Parathyroid adenoma (tissue), 2 donors: ENCODE data around the gene NEK7.

ENCODE experiments used
- H2AFZ ChIP-seq: fragments of 300-600 bp; sonication (generic); one replicate; pipeline ENCODE4 v1.7.0; 2017; ENCODE audit warnings: antibody characterized with exemption, mild to moderate bottlenecking
- H3K27ac ChIP-seq: fragments of 300-600 bp; sonication (generic); one replicate; pipeline ENCODE4 v1.7.0; 2017
- H3K27me3 ChIP-seq: fragments of 300-600 bp; sonication (generic); one replicate; pipeline ENCODE4 v1.7.0; 2017; ENCODE audit warnings: low read length; ENCODE audit not compliant: control insufficient read depth, insufficient read depth
- H3K36me3 ChIP-seq: fragments of 300-600 bp; sonication (generic); one replicate; pipeline ENCODE4 v1.7.0; 2017; ENCODE audit warnings: low read length; ENCODE audit not compliant: control insufficient read depth, insufficient read depth
- H3K4me1 ChIP-seq: fragments of 300-600 bp; sonication (generic); one replicate; pipeline ENCODE4 v1.7.0; 2017; ENCODE audit warnings: control low read depth
- H3K4me2 ChIP-seq: fragments of 300-600 bp; sonication (generic); one replicate; pipeline ENCODE4 v1.7.0; 2017; ENCODE audit warnings: low read length
- H3K4me3 ChIP-seq: fragments of 300-600 bp; sonication (generic); one replicate; pipeline ENCODE4 v1.7.0; 2017; ENCODE audit warnings: low read depth, low read length
- H3K79me2 ChIP-seq: fragments of 300-600 bp; sonication (generic); one replicate; pipeline ENCODE4 v1.7.0; 2017; ENCODE audit warnings: control low read depth
- H3K9ac ChIP-seq: fragments of 300-600 bp; sonication (generic); one replicate; pipeline ENCODE4 v1.7.0; 2017; ENCODE audit warnings: mild to moderate bottlenecking
- H3K9me3 ChIP-seq: fragments of 300-600 bp; sonication (generic); one replicate; pipeline ENCODE4 v1.7.0; 2017; ENCODE audit warnings: low read length; ENCODE audit not compliant: control insufficient read depth
- CTCF ChIP-seq: fragments of 300-600 bp; sonication (generic); IDR thresholded peaks from one replicate; pipeline ENCODE4 v1.7.0; 2017; ENCODE audit warnings: antibody characterized with exemption, mild to moderate bottlenecking
- donor health status: primary hyperparathyroidism.

NEK7 gene

GRCh38 chr1:198360208-198360729, 203.5 kb downstream of the NEK7 start:
- no peak overlapping the region for H3K4me2 ChIP-seq
- H3K9me3 ChIP-seq: no peaks in the 10 kb centered on the region
- no peaks in the 10 kb centered on the region for H3K27me3 ChIP-seq
- no peak overlapping the region for H3K4me3 ChIP-seq
- no peak overlapping the region for H3K27ac ChIP-seq
- H3K4me1 ChIP-seq: no peaks in the 10 kb centered on the region
- TF ChIP-seq CTCF: no peak
- H3K79me2 ChIP-seq: no peaks in the 10 kb centered on the region
- H3K9ac ChIP-seq: no peak overlapping the region
- no peaks in the 10 kb centered on the region for H3K36me3 ChIP-seq
- no peak overlapping the region for H2AFZ ChIP-seq

GRCh38 chr1:198361237-198361767, 204.5 kb downstream of the NEK7 start:
- Histone ChIP-seq H3K4me1 (no peaks in the 10 kb centered on the region), H2AFZ (no peak overlapping the region), H3K4me3 (no peak overlapping the region), H3K27ac (no peak overlapping the region), H3K79me2 (no peaks in the 10 kb centered on the region), H3K9ac (no peak overlapping the region), H3K27me3 (no peaks in the 10 kb centered on the region), H3K36me3 (no peaks in the 10 kb centered on the region), H3K9me3 (no peaks in the 10 kb centered on the region), H3K4me2 (no peak overlapping the region)
- TF ChIP-seq CTCF: no peak

- H3K79me2 ChIP-seq: no peaks in the 10 kb centered on the region
- no peak for TF ChIP-seq CTCF
- no peak overlapping the region for H3K9ac ChIP-seq
- no peak overlapping the region for H3K27ac ChIP-seq
- H3K4me3 ChIP-seq: no peak overlapping the region
- peaks cover 2% of the 10 kb centered on the region for H3K9me3 ChIP-seq
- no peak overlapping the region for H3K4me2 ChIP-seq
- no peaks in the 10 kb centered on the region for H3K4me1 ChIP-seq
- H2AFZ ChIP-seq: no peak overlapping the region
- no peaks in the 10 kb centered on the region for H3K36me3 ChIP-seq
- H3K27me3 ChIP-seq: no peaks in the 10 kb centered on the region
Observed at GRCh38 chr1:198363625-198364151, 206.9 kb downstream of the NEK7 start.

- Histone ChIP-seq H3K4me1 (no peaks in the 10 kb centered on the region), H3K27me3 (no peaks in the 10 kb centered on the region), H3K27ac (no peak overlapping the region), H3K9ac (no peak overlapping the region), H3K79me2 (no peaks in the 10 kb centered on the region), H2AFZ (no peak overlapping the region), H3K4me2 (no peak overlapping the region), H3K36me3 (no peaks in the 10 kb centered on the region), H3K9me3 (peaks cover 2% of the 10 kb centered on the region), H3K4me3 (no peak overlapping the region)
- no peak for TF ChIP-seq CTCF
Observed at GRCh38 chr1:198364471-198364870, 207.7 kb downstream of the NEK7 start.

GRCh38 chr1:198367296-198367695, 210.5 kb downstream of the NEK7 start:
- H2AFZ ChIP-seq: no peak overlapping the region
- TF ChIP-seq CTCF: no peak
- no peaks in the 10 kb centered on the region for H3K4me1 ChIP-seq
- H3K79me2 ChIP-seq: no peaks in the 10 kb centered on the region
- H3K4me3 ChIP-seq: no peak overlapping the region
- no peak overlapping the region for H3K9ac ChIP-seq
- peaks cover 2% of the 10 kb centered on the region for H3K9me3 ChIP-seq
- no peaks in the 10 kb centered on the region for H3K27me3 ChIP-seq
- no peak overlapping the region for H3K27ac ChIP-seq
- H3K4me2 ChIP-seq: no peak overlapping the region
- H3K36me3 ChIP-seq: no peaks in the 10 kb centered on the region
